Thyroid gland (tissue), 4 donors: ENCODE data around the gene RUVBL1. TPM values are rescaled to one million over a fixed set of nuclear protein-coding genes. Genes with fewer than 3 reads are reported as not detected.

Source experiments
- DNase-seq, 2 donors: peaks; one replicate each; pipeline ENCODE4 v3.0.0-alpha.2; 2019
- H3K27ac ChIP-seq, 3 donors: fragments of 200-600 bp; sonication (generic); 1 replicate in 2 of 3; 2 replicates in 1 of 3; pipeline ENCODE4 v1.5.1; 2016 to 2019; ENCODE audit warnings: mild to moderate bottlenecking in 1 of 3, moderate library complexity in 1 of 3
- H3K27me3 ChIP-seq: fragments of 200-600 bp; sonication (generic); one replicate; pipeline ENCODE4 v1.5.1; 2019
- H3K36me3 ChIP-seq, 2 donors: fragments of 200-600 bp; sonication (generic); one replicate each; pipeline ENCODE4 v1.5.1; 2016 to 2019
- H3K4me1 ChIP-seq, 2 donors: fragments of 200-600 bp; sonication (generic); one replicate each; pipeline ENCODE4 v1.5.1; 2017 to 2019
- H3K4me3 ChIP-seq, 3 donors: fragments of 200-600 bp; sonication (generic); replicated peaks in 1 of 3; 1 replicate in 2 of 3; 2 replicates in 1 of 3; pipeline ENCODE4 v1.5.1; 2016; ENCODE audit warnings: mild to moderate bottlenecking in 1 of 3
- H3K9me3 ChIP-seq: fragments of 200-600 bp; sonication (generic); one replicate; pipeline ENCODE4 v1.5.1; 2017
- CTCF ChIP-seq, 6 experiments: fragments of 200-600 bp in 3 of 6; fragments of 450-650 bp in 3 of 6; sonication (generic) in 3 of 6; IDR thresholded peaks; one replicate each; pipeline ENCODE4 v1.5.1; 2016 to 2019; ENCODE audit warnings: antibody characterized with exemption in 6 of 6, mild to moderate bottlenecking in 2 of 6, inconsistent platforms in 1 of 6, moderate library complexity in 1 of 6
- POLR2A ChIP-seq, 2 donors: fragments of 450-650 bp; IDR thresholded peaks; one replicate each; pipeline ENCODE4 v1.6.1; 2017; ENCODE audit warnings: antibody characterized with exemption in 2 of 2, mild to moderate bottlenecking in 2 of 2, moderate library complexity in 1 of 2
- WGBS, 2 donors: methylation state at CpG; one replicate each; pipeline ENCODE4 v1.1.5; 2017; 5-methylcytosine and 5-hydroxymethylcytosine counted together
- intact Hi-C: fragments of 100-400 bp; cut with DNase I; formaldehyde crosslinking; loops from one replicate; pipeline ENCODE4 v1.15.1; 2023
- total RNA-seq, 4 donors: library from RNA; depleted of rRNA; stranded (reverse); fragments of >200 nt; gene quantifications; one replicate each; pipeline ENCODE4 v1.2.3, GENCODE V29; 2016

RUVBL1 gene
- total RNA-seq, 4 donors from 2014 or later = 23.4 to 44.1 (median 29.6) TPM

GRCh38 chr3:128072454-128073184 lies 51.0 kb downstream of the RUVBL1 start:
- Histone ChIP-seq H3K4me1 (peaks cover 8 to 22% of the 10 kb centered on the region in 2 donors), H3K27me3 (no peaks in the 10 kb centered on the region), H3K27ac (no peak overlapping the region), H3K4me3 (no peak overlapping the region), H3K36me3 (peaks cover 38 to 48% of the 10 kb centered on the region in 2 donors), H3K9me3 (no peaks in the 10 kb centered on the region)
- TF ChIP-seq CTCF (IDR thresholded peaks at IDR 0.05) (no peak), POLR2A (IDR thresholded peaks at IDR 0.05) (no peak)
- DNase-seq = no peak
- intact Hi-C loops = no loop called here
- WGBS, 2 donors = 83 to 88% methylated on average over 11 to 13 of the region's 13 CpGs

GRCh38 chr3:128071771-128072453 lies 51.7 kb downstream of the RUVBL1 start:
- no peak for DNase-seq
- H3K9me3 ChIP-seq = no peaks in the 10 kb centered on the region
- H3K27ac ChIP-seq = no peak overlapping the region
- H3K4me3 ChIP-seq = no peak overlapping the region
- WGBS, 2 donors = 88 to 94% methylated on average over 5 to 9 of the region's 11 CpGs
- intact Hi-C loops = no loop called here
- H3K4me1 ChIP-seq = peaks cover 8 to 17% of the 10 kb centered on the region in 2 donors
- TF ChIP-seq POLR2A (IDR thresholded peaks at IDR 0.05) = no peak
- peaks cover 45 to 55% of the 10 kb centered on the region in 2 donors for H3K36me3 ChIP-seq
- H3K27me3 ChIP-seq = no peaks in the 10 kb centered on the region

GRCh38 chr3:128070898-128071591 lies 52.6 kb downstream of the RUVBL1 start:
- WGBS, 2 donors = 91 to 95% methylated on average over 6 to 8 of the region's 13 CpGs
- H3K4me3 ChIP-seq = no peak overlapping the region
- no peak overlapping the region for H3K27ac ChIP-seq
- H3K4me1 ChIP-seq = peaks cover 4 to 9% of the 10 kb centered on the region in 2 donors
- intact Hi-C loops = no loop called here
- peaks cover 54 to 64% of the 10 kb centered on the region in 2 donors for H3K36me3 ChIP-seq
- H3K27me3 ChIP-seq = no peaks in the 10 kb centered on the region
- TF ChIP-seq POLR2A (IDR thresholded peaks at IDR 0.05) (no peak), CTCF (IDR thresholded peaks at IDR 0.05) (no peak)
- DNase-seq = no peak
- no peaks in the 10 kb centered on the region for H3K9me3 ChIP-seq

GRCh38 chr3:128069271-128069670 lies 54.3 kb downstream of the RUVBL1 start:
- intact Hi-C loops = no loop called here
- no peak overlapping the region for H3K4me3 ChIP-seq
- H3K9me3 ChIP-seq = no peaks in the 10 kb centered on the region
- H3K4me1 ChIP-seq = no peaks in the 10 kb centered on the region
- H3K36me3 ChIP-seq = peaks cover 72 to 82% of the 10 kb centered on the region in 2 donors
- TF ChIP-seq CTCF (IDR thresholded peaks at IDR 0.05) = no peak
- H3K27ac ChIP-seq = no peak overlapping the region
- H3K27me3 ChIP-seq = no peaks in the 10 kb centered on the region
- WGBS, 2 donors = 91 to 92% methylated on average over 12 to 15 of the region's 15 CpGs
- no peak for DNase-seq

GRCh38 chr3:128068156-128068620 lies 55.4 kb downstream of the RUVBL1 start:
- TF ChIP-seq POLR2A (IDR thresholded peaks at IDR 0.05) (no peak), CTCF (IDR thresholded peaks at IDR 0.05) (peak in 5 of 6 experiments; percentile 10 to 46 (median 27))
- H3K4me3 ChIP-seq = no peak overlapping the region
- no peaks in the 10 kb centered on the region for H3K4me1 ChIP-seq
- no peak overlapping the region for H3K27ac ChIP-seq
- 96 to 97% methylated on average over 5 to 8 of the region's 8 CpGs for WGBS, 2 donors
- peaks cover 82 to 92% of the 10 kb centered on the region in 2 donors for H3K36me3 ChIP-seq
- DNase-seq = no peak
- intact Hi-C loops = no loop called here
- H3K9me3 ChIP-seq = no peaks in the 10 kb centered on the region
- H3K27me3 ChIP-seq = no peaks in the 10 kb centered on the region
